DOHH2 (cell line): ENCODE measurements around the gene DMD.

Source experiments
- EZH2phosphoT487 ChIP-seq: fragments of 200-600 bp; sonication (generic); IDR thresholded peaks from 2 replicates; pipeline ENCODE4 v1.6.1; 2017; ENCODE audit warnings: borderline replicate concordance, mild to moderate bottlenecking, antibody characterized with exemption, low read length, moderate library complexity, mixed read lengths
- TF ChIP-seq, protein P1 (sequence below): fragments of 200-600 bp; sonication (generic); IDR thresholded peaks from one replicate; pipeline ENCODE4 v1.5.1; 2014; ENCODE audit warnings: antibody characterized with exemption, mild to moderate bottlenecking, low read depth, low read length; ENCODE audit not compliant: poor library complexity, severe bottlenecking

DNA sequence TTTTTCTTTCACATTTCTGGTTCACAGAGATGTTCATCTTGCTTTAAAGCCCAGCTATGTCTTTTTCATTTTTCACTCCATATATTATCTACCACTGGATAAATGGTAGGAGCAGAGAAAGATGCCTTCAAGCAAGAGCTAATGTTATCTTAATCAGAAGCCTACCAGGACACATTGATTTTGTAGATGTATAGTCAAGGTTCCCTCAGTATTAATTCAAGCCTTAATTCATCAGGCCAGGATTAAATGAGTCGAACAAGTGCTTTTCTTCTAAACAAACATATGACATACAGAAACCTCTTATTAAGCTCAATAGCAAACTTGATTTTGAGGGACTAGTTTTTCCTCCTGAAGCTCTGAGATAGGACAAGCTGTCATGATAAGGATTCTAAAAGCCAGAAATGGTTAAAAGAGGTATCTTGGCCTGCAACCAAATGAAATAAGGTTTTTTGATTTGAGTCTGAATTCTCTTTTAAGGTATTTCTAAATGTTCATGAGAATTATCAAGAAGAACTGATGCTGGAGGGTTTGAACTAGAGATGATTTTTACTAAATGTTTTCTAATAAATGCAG is 2057.8 kb downstream of the DMD start:
- TF ChIP-seq, protein P1, sequence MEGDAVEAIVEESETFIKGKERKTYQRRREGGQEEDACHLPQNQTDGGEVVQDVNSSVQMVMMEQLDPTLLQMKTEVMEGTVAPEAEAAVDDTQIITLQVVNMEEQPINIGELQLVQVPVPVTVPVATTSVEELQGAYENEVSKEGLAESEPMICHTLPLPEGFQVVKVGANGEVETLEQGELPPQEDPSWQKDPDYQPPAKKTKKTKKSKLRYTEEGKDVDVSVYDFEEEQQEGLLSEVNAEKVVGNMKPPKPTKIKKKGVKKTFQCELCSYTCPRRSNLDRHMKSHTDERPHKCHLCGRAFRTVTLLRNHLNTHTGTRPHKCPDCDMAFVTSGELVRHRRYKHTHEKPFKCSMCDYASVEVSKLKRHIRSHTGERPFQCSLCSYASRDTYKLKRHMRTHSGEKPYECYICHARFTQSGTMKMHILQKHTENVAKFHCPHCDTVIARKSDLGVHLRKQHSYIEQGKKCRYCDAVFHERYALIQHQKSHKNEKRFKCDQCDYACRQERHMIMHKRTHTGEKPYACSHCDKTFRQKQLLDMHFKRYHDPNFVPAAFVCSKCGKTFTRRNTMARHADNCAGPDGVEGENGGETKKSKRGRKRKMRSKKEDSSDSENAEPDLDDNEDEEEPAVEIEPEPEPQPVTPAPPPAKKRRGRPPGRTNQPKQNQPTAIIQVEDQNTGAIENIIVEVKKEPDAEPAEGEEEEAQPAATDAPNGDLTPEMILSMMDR: no peak
- TF ChIP-seq EZH2phosphoT487: no peak
